T follicular helper cell (primary cell): ENCODE results near the gene PEX10.
"Not testable (repeated sequence)": the region's sequence is repeated elsewhere in the genome, so short reads cannot be mapped to it uniquely, and the experiment has no call there.

ENCODE experiments used
- DNase-seq: peaks from one replicate; pipeline ENCODE4 v3.0.0-alpha.2; 2020; ENCODE audit warnings: low read depth
- total RNA-seq, 2 experiments: gene quantifications; one replicate each; lab custom pipeline; 2026; lab: John Stamatoyannopoulos, UW

Gene PEX10
- total RNA-seq: 14.5 to 21.7 reads per million in 2 experiments

DNA sequence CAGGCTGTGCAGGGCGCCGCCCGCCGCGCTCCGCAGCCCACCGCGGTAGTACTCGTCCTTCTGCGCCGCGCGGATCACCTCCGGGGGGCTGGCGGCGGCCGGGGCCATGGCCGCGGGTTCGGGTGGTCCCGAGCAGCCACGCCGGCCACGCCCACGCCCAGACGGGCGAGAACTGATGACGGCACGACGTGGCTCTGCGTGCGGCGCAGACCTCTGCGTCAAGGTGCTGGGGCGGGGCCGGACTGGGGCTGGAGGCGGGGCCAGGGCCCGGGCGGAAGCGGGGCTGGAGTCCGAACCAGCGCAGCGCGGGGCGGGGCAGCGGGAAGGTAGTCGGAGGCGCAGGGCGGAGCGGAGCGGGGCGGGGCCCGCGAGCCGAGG lies at the start of gene PEX10:
TSS of gene PEX10 (minus strand) at position 170 of the 378 bp plus-strand sequence. CDS start at position 108, 62 bp downstream.
- DNase-seq: peak; percentile 96

GRCh38 chr1:2460996-2461751 lies 48.8 kb upstream of the PEX10 start:
- no peak for DNase-seq

DNA sequence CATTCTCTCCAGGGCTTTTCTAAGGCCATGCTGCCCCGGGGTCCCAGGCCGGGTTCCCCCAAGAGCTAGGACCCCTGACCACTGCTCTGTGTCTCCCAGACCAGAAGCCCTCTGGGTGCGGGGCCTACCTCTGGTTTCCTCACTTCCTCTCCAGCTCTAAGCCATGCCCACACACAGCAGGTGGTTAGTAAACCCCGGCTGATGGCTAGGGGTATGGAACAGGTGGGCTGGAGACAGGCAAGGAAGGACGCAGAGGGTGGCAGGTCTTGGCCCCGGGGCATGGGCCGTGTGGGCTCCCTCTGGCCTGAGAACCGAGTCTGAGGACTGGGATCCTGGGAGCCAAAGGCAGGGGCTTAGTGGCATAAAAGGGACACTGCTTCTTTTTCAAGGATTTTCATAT lies 47.8 kb upstream of the PEX10 start:
- no peak for DNase-seq

GRCh38 chr1:2459757-2460156 lies 47.4 kb upstream of the PEX10 start:
- DNase-seq: no peak

DNA sequence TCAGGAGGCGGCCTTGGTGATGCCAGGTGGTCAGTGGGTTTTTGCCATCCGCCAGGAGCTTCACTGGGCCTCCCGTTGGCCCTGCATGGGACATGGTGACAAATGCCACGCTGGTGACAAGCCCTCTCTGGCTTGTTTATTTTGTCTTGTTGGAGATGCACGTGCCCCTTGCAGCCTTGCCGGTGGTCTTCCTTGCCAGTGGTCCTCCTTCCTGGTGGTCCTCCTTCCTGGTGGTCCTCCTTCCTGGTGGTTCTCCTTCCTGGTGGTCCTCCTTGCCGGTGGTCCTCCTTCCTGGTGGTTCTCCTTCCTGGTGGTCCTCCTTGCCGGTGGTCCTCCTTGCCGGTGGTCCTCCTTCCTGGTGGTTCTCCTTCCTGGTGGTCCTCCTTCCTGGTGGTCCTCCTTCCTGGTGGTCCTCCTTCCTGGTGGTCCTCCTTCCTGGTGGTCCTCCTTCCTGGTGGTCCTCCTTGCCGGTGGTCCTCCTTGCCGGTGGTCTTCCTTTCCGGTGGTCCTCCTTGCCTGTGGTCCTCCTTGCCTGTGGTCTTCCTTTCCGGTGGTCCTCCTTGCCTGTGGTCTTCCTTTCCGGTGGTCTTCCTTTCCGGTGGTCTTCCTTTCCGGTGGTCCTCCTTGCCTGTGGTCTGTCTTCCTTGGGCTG lies 46.9 kb upstream of the PEX10 start:
- not testable (repeated sequence) for DNase-seq

GRCh38 chr1:2458687-2459086 lies 46.3 kb upstream of the PEX10 start:
- no peak for DNase-seq

DNA sequence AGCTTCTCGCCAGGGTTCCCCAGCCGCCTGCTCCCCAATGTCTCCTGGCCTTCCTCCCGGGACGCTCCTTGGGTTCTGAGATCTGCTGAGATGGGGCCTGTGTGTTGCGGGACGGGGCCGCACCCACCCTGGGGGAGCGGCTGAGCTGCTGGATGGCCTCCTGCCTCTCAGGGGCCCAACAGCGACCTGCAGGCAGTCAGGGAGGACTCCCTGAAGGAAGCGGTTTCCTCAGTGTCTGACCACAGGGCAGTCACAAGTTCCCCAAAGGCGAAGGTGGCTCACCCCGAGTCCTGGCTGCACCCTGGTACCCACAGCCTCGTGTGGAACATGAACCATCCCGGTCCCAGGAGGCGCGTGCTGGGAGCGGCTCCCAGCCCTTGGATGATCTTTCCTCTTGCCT lies 45.1 kb upstream of the PEX10 start:
- no peak for DNase-seq

GRCh38 chr1:2455757-2456156 lies 43.4 kb upstream of the PEX10 start:
- no peak for DNase-seq

- DNase-seq: no peak
These were observed 41.9 kb upstream of the PEX10 start for GRCh38 chr1:2454227-2454626.

GRCh38 chr1:2452932-2453315 lies 40.6 kb upstream of the PEX10 start:
- DNase-seq: no peak

GRCh38 chr1:2452201-2452931 lies 40.0 kb upstream of the PEX10 start:
- no peak for DNase-seq

- DNase-seq: no peak
These were observed 39.4 kb upstream of the PEX10 start for GRCh38 chr1:2451741-2452140.

DNA sequence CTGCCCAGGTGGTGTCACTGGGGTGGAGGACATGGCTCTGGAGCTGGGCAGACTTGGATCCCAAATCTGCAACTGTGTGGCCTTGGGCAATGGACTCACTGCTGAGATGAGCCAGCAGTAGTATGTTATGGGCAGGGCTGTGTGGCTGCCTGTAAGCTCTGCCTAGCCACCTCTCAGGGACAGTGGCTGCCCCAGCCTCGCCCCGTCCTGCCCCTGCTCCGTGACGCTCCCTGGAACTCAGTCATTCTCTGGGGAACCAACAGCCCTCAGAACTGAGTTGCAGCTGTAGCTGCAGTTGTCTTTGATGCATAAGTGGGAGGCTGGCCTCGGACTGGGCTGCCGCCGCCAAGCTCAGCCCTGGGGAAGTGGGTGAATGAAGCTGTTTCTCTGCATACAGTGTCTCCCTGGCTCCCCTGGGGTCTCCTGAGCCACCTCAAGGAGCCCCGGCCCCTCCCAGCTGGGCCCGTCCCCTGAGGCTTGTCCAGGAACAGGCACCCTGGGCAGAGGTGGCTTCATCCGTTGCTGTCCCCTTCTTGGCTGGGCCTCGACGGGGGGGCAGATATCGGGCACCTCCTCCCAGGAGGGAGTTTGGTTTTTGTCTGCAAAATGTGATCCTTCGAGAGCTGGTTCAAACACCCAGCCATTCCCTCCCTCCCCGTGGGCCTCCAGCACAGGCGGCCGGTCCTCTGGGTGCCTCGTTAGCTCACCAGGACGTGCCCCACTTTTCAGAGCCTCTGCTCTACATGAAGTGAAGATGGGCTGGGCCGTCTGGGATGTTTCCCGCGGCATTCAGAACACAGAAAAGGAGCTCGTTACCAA lies 37.5 kb upstream of the PEX10 start:
- no peak for DNase-seq

GRCh38 chr1:2448098-2448445 lies 35.7 kb upstream of the PEX10 start:
- no peak for DNase-seq

DNA sequence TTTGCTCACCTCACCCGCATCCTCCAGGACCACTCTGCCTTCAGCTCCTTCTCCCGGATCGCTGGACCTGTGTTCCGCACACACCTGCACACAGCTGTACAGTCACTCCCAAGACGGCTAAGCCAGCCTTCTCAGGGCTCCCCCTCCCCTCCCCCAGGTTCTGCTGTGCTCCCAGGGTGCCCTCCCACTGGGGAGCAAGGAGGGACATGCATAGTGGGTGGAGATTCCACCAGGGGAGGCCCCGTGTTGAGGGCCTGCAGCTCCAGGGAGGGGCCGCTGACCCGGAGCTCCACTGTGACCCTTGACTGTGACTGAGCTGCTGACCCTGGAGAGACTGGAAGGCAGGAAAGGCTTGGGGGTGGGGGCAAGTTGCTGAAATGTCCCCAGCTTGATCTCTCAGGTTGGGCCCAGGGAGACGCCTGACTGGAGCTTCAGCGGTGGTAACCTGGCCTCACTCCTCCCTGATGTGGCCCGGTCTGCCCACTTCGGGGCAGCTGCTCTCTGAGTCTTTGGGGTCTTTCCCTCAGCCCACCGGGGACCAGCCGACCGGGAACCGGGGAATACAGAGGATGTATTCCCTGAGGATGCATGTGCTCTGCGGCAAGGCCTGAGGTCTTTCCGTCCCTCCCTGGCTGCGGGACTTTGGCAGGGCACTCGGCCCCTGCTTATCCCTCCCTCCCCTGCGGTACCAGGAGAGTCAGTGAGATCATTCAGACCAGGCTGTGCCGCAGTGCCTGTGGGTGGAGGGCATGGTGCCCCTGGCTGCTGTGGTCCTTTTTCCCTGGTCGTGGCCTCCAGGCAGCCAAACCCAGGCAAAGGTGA lies 35.1 kb upstream of the PEX10 start:
- DNase-seq: no peak

DNA sequence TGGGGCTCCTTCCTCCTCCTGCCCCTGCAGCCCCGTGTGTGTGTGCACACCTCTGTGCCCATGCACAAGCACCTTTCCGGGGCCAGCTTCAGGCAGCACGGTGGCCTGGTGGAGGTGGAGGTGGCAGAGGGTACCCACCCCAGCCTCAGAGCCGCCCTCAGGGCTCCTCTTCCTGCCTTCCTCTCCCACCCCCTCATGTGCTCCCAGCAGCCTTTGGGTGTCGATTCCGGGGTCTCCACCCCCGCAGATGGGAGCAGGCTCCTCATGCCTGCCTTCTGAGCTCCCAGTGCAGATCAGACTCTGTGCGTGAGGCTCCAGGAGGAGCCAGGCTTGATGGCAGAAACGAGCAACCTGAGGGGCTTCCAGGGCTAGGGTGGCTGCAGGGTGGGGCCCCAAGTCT lies 34.5 kb upstream of the PEX10 start:
- no peak for DNase-seq

DNA sequence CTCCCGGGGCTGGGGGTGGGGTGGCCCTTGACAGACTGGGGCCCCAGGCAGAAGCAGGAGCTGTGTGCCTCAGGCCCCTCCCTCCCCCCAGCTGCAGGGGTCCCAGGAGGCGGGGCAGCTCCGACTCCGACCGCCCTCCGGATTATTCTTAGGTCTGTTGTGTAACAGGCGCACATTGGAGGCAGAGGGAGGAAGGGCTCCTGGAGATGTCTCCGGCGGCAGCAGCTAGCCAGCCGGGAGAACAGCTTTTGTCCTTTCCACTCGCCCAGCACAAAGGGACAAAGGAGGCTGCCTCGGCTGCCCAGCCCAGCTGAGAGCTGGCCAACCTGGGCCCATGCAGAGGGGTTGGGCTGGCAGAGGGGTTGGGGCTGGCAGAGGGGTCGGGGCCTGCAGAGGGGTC lies 34.0 kb upstream of the PEX10 start:
- DNase-seq: no peak

GRCh38 chr1:2445823-2446215 lies 33.5 kb upstream of the PEX10 start:
- no peak for DNase-seq

GRCh38 chr1:2445162-2445822 lies 32.9 kb upstream of the PEX10 start:
- DNase-seq: no peak

GRCh38 chr1:2444138-2444591 lies 31.8 kb upstream of the PEX10 start:
- DNase-seq: no peak
